ENCODE results near the gene GPNMB. TPM values are rescaled to one million over a fixed set of nuclear protein-coding genes. Genes with fewer than 3 reads are reported as not detected.
A peak's percentile ranks its signal among the peaks of the same experiment; 100 is the strongest.
"Not testable (repeated sequence)": the region's sequence is repeated elsewhere in the genome, so short reads cannot be mapped to it uniquely, and the experiment has no call there.

The GPNMB gene
- total RNA-seq, 1 donor from 2014 or later = 113 TPM

GRCh38 chr7:23308754-23309153 is 62.2 kb downstream of the GPNMB start:
- no peak for DNase-seq (ENCODE audit: extremely low spot score in 2 of 2)
- TF ChIP-seq CTCF (IDR thresholded peaks at IDR 0.05) (no peak), POLR2AphosphoS5 (IDR thresholded peaks at IDR 0.05; ENCODE audit: insufficient read depth in 1 of 2, low read depth in 1 of 2) (no peak)
- H3K36me3 ChIP-seq = peaks cover 0 to 29% of the 10 kb centered on the region in 2 donors
- no peaks in the 10 kb centered on the region for H3K27me3 ChIP-seq
- H3K27ac ChIP-seq = no peak overlapping the region
- no peaks in the 10 kb centered on the region for H3K9me3 ChIP-seq
- intact Hi-C loops (cut with DNase I) = no loop called here
- H3K4me1 ChIP-seq = no peaks in the 10 kb centered on the region
- H3K4me3 ChIP-seq = no peak overlapping the region

GRCh38 chr7:23312141-23312540 is 65.6 kb downstream of the GPNMB start:
- H3K4me1 ChIP-seq; intact Hi-C loops (cut with DNase I): not testable (repeated sequence)

DNA sequence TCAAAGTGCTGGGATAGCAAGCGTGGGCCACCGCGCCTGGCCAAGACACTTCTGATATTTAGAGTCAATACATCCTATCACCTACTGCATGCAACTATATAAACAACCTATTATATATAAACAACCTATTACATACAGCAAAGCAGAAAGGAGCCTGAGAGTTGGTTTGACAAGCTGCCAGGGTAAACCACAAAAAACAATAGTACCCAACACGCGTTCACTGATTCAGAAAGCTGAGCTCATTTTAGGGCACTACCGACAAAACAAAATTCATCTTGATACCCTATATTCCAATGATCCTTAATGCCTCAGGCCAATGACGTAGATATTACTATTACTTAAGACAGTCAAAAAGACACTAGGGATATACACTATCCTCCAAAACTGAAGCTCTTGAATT is 68.8 kb downstream of the GPNMB start:
- H3K36me3 ChIP-seq = peaks cover 0 to 1% of the 10 kb centered on the region in 2 donors
- no peak for TF ChIP-seq POLR2A (IDR thresholded peaks at IDR 0.05)
- TF ChIP-seq CTCF (IDR thresholded peaks at IDR 0.05) = no peak
- TF ChIP-seq POLR2AphosphoS5 (IDR thresholded peaks at IDR 0.05; ENCODE audit: insufficient read depth in 1 of 2, low read depth in 1 of 2) = no peak
- no peak overlapping the region for H3K27ac ChIP-seq
- H3K27me3 ChIP-seq = no peaks in the 10 kb centered on the region
- intact Hi-C loops (cut with DNase I) = no loop called here
- no peaks in the 10 kb centered on the region for H3K9me3 ChIP-seq
- no peak overlapping the region for H3K4me3 ChIP-seq
- DNase-seq (ENCODE audit: extremely low spot score in 2 of 2) = no peak
- H3K4me1 ChIP-seq = no peaks in the 10 kb centered on the region

More at GRCh38 chr7:23312141-23312540, 65.6 kb downstream of the GPNMB start:
- H3K9me3 ChIP-seq, H3K27me3 ChIP-seq, H3K27ac ChIP-seq, H3K4me3 ChIP-seq: not testable (repeated sequence)
- DNase-seq (ENCODE audit: extremely low spot score in 2 of 2) = peak in 1 of 2 donors; percentile 42
- H3K36me3 ChIP-seq = peaks cover 0 to 20% of the 10 kb centered on the region in 2 donors

Other genes starting within 250 kb of the GPNMB start
- 23.6 TPM for gene HYCC1, start 232.6 kb upstream of the GPNMB start, total RNA-seq
- 21.6 TPM for gene KLHL7, start 141.0 kb upstream of the GPNMB start, total RNA-seq
- 27.0 TPM for gene NUP42, start 64.7 kb upstream of the GPNMB start, total RNA-seq
- 56.7 TPM for gene MALSU1, start 52.6 kb downstream of the GPNMB start, total RNA-seq
- gene IGF2BP3, start 223.7 kb downstream of the GPNMB start, total RNA-seq = 11.8 TPM